Measurements from ENCODE around the gene SPSB1.

- TF ChIP-seq CTCF (IDR thresholded peaks at IDR 0.05) (no peak), POLR2A (IDR thresholded peaks at IDR 0.05) (no peak), EP300 (IDR thresholded peaks at IDR 0.05; ENCODE audit: low read depth) (no peak), POLR2AphosphoS5 (IDR thresholded peaks at IDR 0.05) (no peak)
Measured at GRCh38 chr1:9251501-9251900, 41.2 kb upstream of the SPSB1 start.
